ENCODE measurements around the gene ANXA2R.
A peak's percentile ranks its signal among the peaks of the same experiment; 100 is the strongest.

Gene ANXA2R

DNA sequence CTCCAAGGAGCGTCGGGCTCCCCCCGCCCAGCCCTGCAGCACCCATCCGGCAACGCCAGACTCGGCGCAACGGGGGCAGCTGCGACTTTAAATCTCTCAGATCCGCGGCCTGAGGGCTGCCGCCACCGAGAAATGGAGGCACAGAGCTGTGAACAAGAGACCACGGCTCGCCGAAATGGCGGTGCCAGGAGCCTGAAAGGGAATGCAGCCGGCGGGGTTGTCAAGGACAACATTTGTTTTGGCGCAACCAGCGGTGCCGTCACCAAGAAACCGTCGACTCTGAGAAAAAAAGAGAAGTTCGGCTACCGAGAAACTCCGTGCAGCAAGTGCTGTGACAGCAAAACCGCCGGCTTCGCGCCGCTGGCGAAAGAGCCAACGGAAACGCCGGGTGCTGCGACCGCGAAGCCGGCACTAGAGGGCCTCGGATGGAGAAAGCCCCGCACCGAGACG is 2.1 kb upstream of the ANXA2R start:
- TF ChIP-seq BHLHE40 (IDR thresholded peaks at IDR 0.05; ENCODE audit: borderline replicate concordance) (no peak), ZNF384 (IDR thresholded peaks at IDR 0.05) (no peak), L3MBTL2 (conservative IDR thresholded peaks at IDR 0.05) (peak; percentile 75), FOXA1 (IDR thresholded peaks at IDR 0.05) (no peak), FOXK2 (IDR thresholded peaks at IDR 0.05) (no peak), ARNT (IDR thresholded peaks at IDR 0.05) (no peak)
- DNase-seq (ENCODE audit: extremely low spot score) = no peak
- ChIA-PET CTCF (interaction anchor here (0.6 to 1.7 kb wide), 4 partner anchors 19 to 133 kb away, joined by 3 to 13 read pairs (median 8); no protein-coding TSS in a partner anchor), POLR2A (interaction anchor here (0.9 to 3.2 kb wide), 19 partner anchors 8 to 442 kb away, joined by 3 to 55 read pairs (median 6); partner anchors contain the start of genes HMGCS1, TMEM267 and ZNF131)

DNA sequence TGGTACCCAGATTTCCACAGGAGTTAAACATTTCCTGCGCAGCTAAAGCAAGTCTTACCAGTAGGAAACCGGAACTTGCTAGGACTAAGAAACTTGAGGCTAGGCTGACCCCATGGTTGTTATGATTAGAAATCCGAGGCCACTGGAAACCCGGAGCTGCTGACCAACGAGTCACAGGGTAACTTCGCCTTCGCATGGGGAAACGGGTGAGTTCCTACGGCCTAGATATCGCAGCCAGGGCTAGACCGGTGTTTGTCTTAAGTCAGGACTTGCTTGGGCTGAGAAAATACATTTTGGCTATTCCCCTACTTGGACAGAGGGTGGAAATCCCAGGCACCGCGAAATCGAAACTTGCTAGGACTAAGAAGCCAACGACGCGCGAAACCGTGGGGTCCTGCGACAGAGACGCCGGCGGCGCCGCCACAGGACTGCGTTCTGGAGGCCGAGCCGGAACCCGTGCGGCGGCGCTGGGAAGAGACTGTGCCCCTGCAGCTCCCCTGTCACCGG is 1.6 kb upstream of the ANXA2R start:
- TF ChIP-seq ZNF384 (IDR thresholded peaks at IDR 0.05) = no peak
- TF ChIP-seq SP1 (IDR thresholded peaks at IDR 0.05) = no peak
- TF ChIP-seq HDGF (IDR thresholded peaks at IDR 0.05; ENCODE audit: borderline replicate concordance) = no peak
- no peak for TF ChIP-seq BHLHE40 (IDR thresholded peaks at IDR 0.05; ENCODE audit: borderline replicate concordance)
- TF ChIP-seq LEF1 (IDR thresholded peaks at IDR 0.05; ENCODE audit: borderline replicate concordance) = no peak
- TF ChIP-seq SUZ12 (IDR thresholded peaks at IDR 0.05) = no peak
- TF ChIP-seq TARDBP (IDR thresholded peaks at IDR 0.05) = no peak
- no peak for TF ChIP-seq NFRKB (IDR thresholded peaks at IDR 0.05)
- TF ChIP-seq FOXK2 (IDR thresholded peaks at IDR 0.05) = no peak
- no peak for TF ChIP-seq CTBP1 (IDR thresholded peaks at IDR 0.05; ENCODE audit: borderline replicate concordance)
- TF ChIP-seq FOXA1 (IDR thresholded peaks at IDR 0.05) = no peak
- no peak for TF ChIP-seq L3MBTL2 (conservative IDR thresholded peaks at IDR 0.05)
- TF ChIP-seq ELF4 (IDR thresholded peaks at IDR 0.05) = no peak
- TF ChIP-seq FOXM1 (IDR thresholded peaks at IDR 0.05; ENCODE audit: borderline replicate concordance) = no peak
- TF ChIP-seq ARNT (IDR thresholded peaks at IDR 0.05) = no peak
- TF ChIP-seq, protein P1, sequence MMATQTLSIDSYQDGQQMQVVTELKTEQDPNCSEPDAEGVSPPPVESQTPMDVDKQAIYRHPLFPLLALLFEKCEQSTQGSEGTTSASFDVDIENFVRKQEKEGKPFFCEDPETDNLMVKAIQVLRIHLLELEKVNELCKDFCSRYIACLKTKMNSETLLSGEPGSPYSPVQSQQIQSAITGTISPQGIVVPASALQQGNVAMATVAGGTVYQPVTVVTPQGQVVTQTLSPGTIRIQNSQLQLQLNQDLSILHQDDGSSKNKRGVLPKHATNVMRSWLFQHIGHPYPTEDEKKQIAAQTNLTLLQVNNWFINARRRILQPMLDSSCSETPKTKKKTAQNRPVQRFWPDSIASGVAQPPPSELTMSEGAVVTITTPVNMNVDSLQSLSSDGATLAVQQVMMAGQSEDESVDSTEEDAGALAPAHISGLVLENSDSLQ (IDR thresholded peaks at IDR 0.05) = no peak
- ChIA-PET POLR2A (interaction anchor here (0.9 to 3.2 kb wide), 22 partner anchors 9 to 442 kb away, joined by 3 to 55 read pairs (median 5); partner anchors contain the start of genes HMGCS1, TMEM267 and ZNF131), CTCF (interaction anchor here (0.6 to 1.7 kb wide), 13 partner anchors 14 to 1671 kb away, joined by 3 to 13 read pairs (median 4); no protein-coding TSS in a partner anchor)
- no peak for DNase-seq (ENCODE audit: extremely low spot score)

DNA sequence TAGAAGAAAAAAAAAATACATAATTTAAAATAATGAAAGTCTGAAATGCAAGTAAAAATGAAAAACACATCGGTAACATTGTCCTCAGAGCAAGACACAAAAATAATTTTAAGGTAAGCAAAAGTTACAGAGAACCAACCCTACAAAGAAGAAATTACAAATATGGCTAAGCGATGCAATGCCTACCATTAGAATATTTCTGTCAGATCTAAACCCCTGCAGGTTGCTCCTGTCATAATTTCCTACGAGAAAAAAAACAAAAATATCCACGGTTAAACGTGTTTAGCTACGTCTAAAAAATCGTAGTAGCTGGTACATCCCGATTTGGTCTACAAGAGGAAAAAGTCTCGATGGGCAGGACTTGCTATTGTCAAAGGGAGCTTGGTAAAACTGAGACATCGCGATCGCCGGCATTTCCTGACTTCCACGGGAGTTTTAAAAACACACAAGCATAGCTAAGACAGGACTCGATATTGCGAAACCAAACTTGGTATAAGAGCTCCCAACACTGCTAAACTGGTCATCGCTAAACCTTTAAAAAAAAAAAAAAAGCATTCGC is 1.1 kb upstream of the ANXA2R start:
- ChIA-PET CTCF (interaction anchor here (0.6 to 1.7 kb wide), 14 partner anchors 14 to 1672 kb away, joined by 3 to 13 read pairs (median 4); no protein-coding TSS in a partner anchor), POLR2A (interaction anchor here (0.9 to 3.2 kb wide), 23 partner anchors 9 to 443 kb away, joined by 3 to 55 read pairs (median 5); partner anchors contain the start of genes HMGCS1, TMEM267 and ZNF131)
- DNase-seq (ENCODE audit: extremely low spot score) = no peak
- TF ChIP-seq FOXK2 (IDR thresholded peaks at IDR 0.05) = no peak
- TF ChIP-seq, protein P1 (IDR thresholded peaks at IDR 0.05) = no peak
- no peak for TF ChIP-seq NFRKB (IDR thresholded peaks at IDR 0.05)
- no peak for TF ChIP-seq ELF4 (IDR thresholded peaks at IDR 0.05)
- no peak for TF ChIP-seq TARDBP (IDR thresholded peaks at IDR 0.05)
- TF ChIP-seq SP1 (IDR thresholded peaks at IDR 0.05) = no peak
- no peak for TF ChIP-seq BHLHE40 (IDR thresholded peaks at IDR 0.05; ENCODE audit: borderline replicate concordance)
- no peak for TF ChIP-seq ZNF384 (IDR thresholded peaks at IDR 0.05)
- TF ChIP-seq FOXA1 (IDR thresholded peaks at IDR 0.05) = no peak
- TF ChIP-seq SUZ12 (IDR thresholded peaks at IDR 0.05) = no peak
- no peak for TF ChIP-seq HDGF (IDR thresholded peaks at IDR 0.05; ENCODE audit: borderline replicate concordance)
- no peak for TF ChIP-seq FOXM1 (IDR thresholded peaks at IDR 0.05; ENCODE audit: borderline replicate concordance)
- TF ChIP-seq CTBP1 (IDR thresholded peaks at IDR 0.05; ENCODE audit: borderline replicate concordance) = no peak

DNA sequence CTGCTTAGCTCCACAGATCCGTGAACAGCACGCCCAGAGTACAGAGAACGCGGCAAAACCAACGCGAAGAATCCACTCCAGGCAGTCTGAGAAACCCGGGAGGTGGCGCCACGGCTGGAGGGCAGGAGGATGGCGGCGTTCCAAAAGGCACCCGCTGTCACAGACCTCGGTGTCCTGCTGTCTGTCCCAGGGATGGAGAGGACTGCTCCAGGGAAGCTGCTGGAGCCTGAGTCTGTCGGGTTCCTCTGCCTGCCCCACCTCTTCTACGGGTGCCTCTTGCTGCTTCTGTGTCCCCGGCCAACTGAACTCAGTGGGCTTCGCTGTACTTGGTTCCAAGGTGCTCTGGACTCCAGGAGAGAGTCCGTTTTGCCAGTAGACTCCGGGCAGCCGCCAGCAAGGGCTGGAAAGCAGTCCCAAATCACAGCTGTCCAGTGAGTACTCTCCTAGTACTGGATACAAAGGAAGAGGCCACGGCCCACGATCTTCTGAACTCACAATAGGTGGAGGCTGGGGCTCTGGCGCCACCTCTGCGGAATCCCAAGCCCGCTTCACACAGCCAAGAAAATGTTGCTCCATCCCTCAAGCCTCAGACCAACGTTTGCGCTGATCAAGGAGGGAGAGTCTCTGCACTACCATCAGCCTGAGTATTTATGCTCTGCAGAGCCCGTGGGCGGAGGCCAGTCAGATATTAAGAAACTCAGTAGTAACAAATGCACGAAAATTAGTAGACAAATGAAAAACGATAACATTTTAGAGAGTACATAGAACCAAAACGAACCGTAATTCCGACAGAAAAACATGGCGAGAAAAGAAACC is 440 bp downstream of the ANXA2R start:
- ChIA-PET CTCF (interaction anchor here (0.5 to 4.2 kb wide), 7 partner anchors 20 to 1174 kb away, joined by 3 to 31 read pairs (median 3); no protein-coding TSS in a partner anchor), POLR2A (interaction anchor here (0.8 to 4.2 kb wide), 11 partner anchors 18 to 131 kb away, joined by 3 to 36 read pairs (median 3); partner anchors contain the start of gene ZNF131)
- peak; percentile 47 for DNase-seq (ENCODE audit: extremely low spot score)

DNA sequence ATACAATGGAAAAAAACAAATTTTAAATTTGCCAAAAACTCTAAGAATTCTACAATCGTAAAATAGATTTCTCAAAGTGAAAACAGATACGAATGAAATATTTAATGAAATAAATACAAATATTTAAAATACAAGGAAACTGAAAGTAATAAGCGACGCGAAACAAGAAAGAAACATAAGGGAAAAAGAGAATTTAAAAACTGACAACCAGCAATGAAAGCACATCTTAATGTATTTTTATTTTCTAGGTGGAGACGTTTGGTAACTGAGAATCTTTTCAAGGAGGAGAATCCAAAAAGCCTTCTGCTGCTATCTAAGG is 1.0 kb downstream of the ANXA2R start:
- no peak for DNase-seq (ENCODE audit: extremely low spot score)
- TF ChIP-seq ARNT (IDR thresholded peaks at IDR 0.05) (no peak), HDGF (IDR thresholded peaks at IDR 0.05; ENCODE audit: borderline replicate concordance) (no peak), FOXA1 (IDR thresholded peaks at IDR 0.05) (no peak), TARDBP (IDR thresholded peaks at IDR 0.05) (no peak), FOXM1 (IDR thresholded peaks at IDR 0.05; ENCODE audit: borderline replicate concordance) (no peak), ZNF384 (IDR thresholded peaks at IDR 0.05) (no peak), FOXK2 (IDR thresholded peaks at IDR 0.05) (no peak)
- ChIA-PET CTCF (interaction anchor here (0.5 to 4.2 kb wide), 6 partner anchors 19 to 1174 kb away, joined by 3 to 31 read pairs (median 4); no protein-coding TSS in a partner anchor), POLR2A (interaction anchor here (1.0 to 4.2 kb wide), 10 partner anchors 17 to 130 kb away, joined by 3 to 36 read pairs (median 4); partner anchors contain the start of gene ZNF131)

More for the DNA sequence above, 440 bp downstream of the ANXA2R start:
- TF ChIP-seq CTBP1 (IDR thresholded peaks at IDR 0.05; ENCODE audit: borderline replicate concordance) = no peak
- peak; percentile 33 for TF ChIP-seq L3MBTL2 (conservative IDR thresholded peaks at IDR 0.05)

DNA sequence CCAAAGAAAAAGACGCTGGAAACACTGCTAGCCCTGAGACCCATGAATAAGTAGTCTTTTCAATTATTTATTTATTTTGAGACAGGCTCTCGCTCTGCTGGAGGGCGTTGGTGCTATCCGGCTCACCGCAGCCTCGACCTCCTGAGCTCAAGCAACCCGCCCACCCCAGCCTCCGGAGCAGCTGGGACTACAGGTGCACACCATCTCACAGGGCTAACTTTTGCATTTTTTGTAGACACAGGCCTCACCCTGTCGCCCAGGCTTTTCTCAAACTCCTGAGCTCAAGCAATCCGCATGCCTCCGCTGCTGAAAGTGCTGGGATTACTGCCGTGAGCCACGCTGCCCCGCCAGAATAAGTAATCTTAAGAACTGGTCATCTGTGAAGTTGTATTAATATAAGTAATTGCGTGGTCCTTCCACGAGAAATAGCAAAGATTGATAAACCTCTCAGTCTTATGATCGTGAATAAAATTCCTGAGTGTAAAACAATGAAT is 1.6 kb downstream of the ANXA2R start:
- ChIA-PET CTCF (interaction anchor here (0.6 to 4.2 kb wide), 3 partner anchors 19 to 81 kb away, joined by 3 to 31 read pairs (median 4); no protein-coding TSS in a partner anchor), POLR2A (interaction anchor here (1.0 to 4.2 kb wide), 10 partner anchors 16 to 130 kb away, joined by 3 to 36 read pairs (median 4); partner anchors contain the start of gene ZNF131)
- DNase-seq (ENCODE audit: extremely low spot score) = no peak
- TF ChIP-seq BHLHE40 (IDR thresholded peaks at IDR 0.05; ENCODE audit: borderline replicate concordance) (no peak), TARDBP (IDR thresholded peaks at IDR 0.05) (no peak), L3MBTL2 (conservative IDR thresholded peaks at IDR 0.05) (no peak), ELF4 (IDR thresholded peaks at IDR 0.05) (no peak), FOXM1 (IDR thresholded peaks at IDR 0.05; ENCODE audit: borderline replicate concordance) (no peak), CTBP1 (IDR thresholded peaks at IDR 0.05; ENCODE audit: borderline replicate concordance) (no peak), HDGF (IDR thresholded peaks at IDR 0.05; ENCODE audit: borderline replicate concordance) (no peak), SP1 (IDR thresholded peaks at IDR 0.05) (no peak), LEF1 (IDR thresholded peaks at IDR 0.05; ENCODE audit: borderline replicate concordance) (no peak), FOXK2 (IDR thresholded peaks at IDR 0.05) (no peak), ARNT (IDR thresholded peaks at IDR 0.05) (no peak), ZNF384 (IDR thresholded peaks at IDR 0.05) (no peak), NFRKB (IDR thresholded peaks at IDR 0.05) (no peak), SUZ12 (IDR thresholded peaks at IDR 0.05) (no peak), FOXA1 (IDR thresholded peaks at IDR 0.05) (no peak)
- TF ChIP-seq, protein P1 (IDR thresholded peaks at IDR 0.05) = no peak
